ENCODE data around the gene FKBP10. TPM values are rescaled to one million over a fixed set of nuclear protein-coding genes. Genes with fewer than 3 reads are reported as not detected.

Gene FKBP10
- polyA plus RNA-seq, 1 of the 3 experiments (the other 2 are of a cell fraction) = 360 TPM

- no peak for TF ChIP-seq IRF3 (IDR thresholded peaks at IDR 0.05; ENCODE audit: low read depth, low read length)
- no peak for TF ChIP-seq TAF1 (IDR thresholded peaks at IDR 0.05; ENCODE audit: borderline replicate concordance, low read depth, low read length)
- TF ChIP-seq MXI1 (IDR thresholded peaks at IDR 0.05; ENCODE audit: low read depth, low read length) = no peak
Measured at GRCh38 chr17:41793784-41794539, 18.8 kb upstream of the FKBP10 start (continued).

DNA sequence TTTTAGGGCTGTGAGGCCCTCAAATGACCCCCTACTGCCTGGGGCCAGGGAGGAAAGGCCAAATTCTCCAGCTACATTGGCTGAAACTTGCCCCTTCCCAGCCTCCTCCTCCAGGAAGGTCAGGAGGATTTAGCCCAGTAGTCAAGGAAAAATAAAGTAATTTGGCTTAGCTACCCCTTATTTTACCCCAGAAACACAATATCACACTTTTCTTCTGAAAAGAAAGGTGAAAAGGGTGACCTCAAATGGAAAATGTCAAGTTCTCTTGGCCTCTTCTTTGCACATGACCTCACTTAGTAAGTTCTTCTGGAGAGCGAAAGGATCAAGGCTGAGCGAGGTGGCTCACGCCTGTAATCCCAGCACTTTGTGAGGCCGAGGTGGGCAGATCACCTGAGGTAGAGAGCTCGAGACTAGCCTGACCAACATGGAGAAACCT lies 18.2 kb upstream of the FKBP10 start:
- no peak overlapping the region for H3K4me3 ChIP-seq (ENCODE audit: low read depth in 2 of 2, low read length in 1 of 2)
- no peak overlapping the region for H3K9ac ChIP-seq
- TF ChIP-seq NRF1 (IDR thresholded peaks at IDR 0.05; ENCODE audit: low read depth, low read length) (no peak), USF1 (IDR thresholded peaks at IDR 0.05; ENCODE audit: borderline replicate concordance, low read depth) (no peak), RFX5 (IDR thresholded peaks at IDR 0.05; ENCODE audit: low read length) (no peak), TAF1 (IDR thresholded peaks at IDR 0.05; ENCODE audit: borderline replicate concordance, low read depth, low read length) (no peak), EP300 (IDR thresholded peaks at IDR 0.05; ENCODE audit: borderline replicate concordance in 1 of 2, low read depth in 1 of 2, low read length in 1 of 2) (no peak), NFIC (IDR thresholded peaks at IDR 0.05; ENCODE audit: borderline replicate concordance) (no peak), TEAD4 (IDR thresholded peaks at IDR 0.05; ENCODE audit: borderline replicate concordance, insufficient read depth) (no peak), RAD21 (IDR thresholded peaks at IDR 0.05; ENCODE audit: low read length) (no peak), IRF3 (IDR thresholded peaks at IDR 0.05; ENCODE audit: low read depth, low read length) (no peak), YY1 (IDR thresholded peaks at IDR 0.05; ENCODE audit: low read depth) (no peak), FOXJ3 (CRISPR knock-in tag; IDR thresholded peaks at IDR 0.05) (no peak), RXRA (IDR thresholded peaks at IDR 0.05; ENCODE audit: borderline replicate concordance, low read depth) (no peak), GATA2 (CRISPR knock-in tag; IDR thresholded peaks at IDR 0.05) (no peak)
- TF ChIP-seq, protein P1, sequence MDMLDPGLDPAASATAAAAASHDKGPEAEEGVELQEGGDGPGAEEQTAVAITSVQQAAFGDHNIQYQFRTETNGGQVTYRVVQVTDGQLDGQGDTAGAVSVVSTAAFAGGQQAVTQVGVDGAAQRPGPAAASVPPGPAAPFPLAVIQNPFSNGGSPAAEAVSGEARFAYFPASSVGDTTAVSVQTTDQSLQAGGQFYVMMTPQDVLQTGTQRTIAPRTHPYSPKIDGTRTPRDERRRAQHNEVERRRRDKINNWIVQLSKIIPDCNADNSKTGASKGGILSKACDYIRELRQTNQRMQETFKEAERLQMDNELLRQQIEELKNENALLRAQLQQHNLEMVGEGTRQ (IDR thresholded peaks at IDR 0.05; ENCODE audit: borderline replicate concordance, low read depth, low read length) = no peak
- TF ChIP-seq, protein P2, sequence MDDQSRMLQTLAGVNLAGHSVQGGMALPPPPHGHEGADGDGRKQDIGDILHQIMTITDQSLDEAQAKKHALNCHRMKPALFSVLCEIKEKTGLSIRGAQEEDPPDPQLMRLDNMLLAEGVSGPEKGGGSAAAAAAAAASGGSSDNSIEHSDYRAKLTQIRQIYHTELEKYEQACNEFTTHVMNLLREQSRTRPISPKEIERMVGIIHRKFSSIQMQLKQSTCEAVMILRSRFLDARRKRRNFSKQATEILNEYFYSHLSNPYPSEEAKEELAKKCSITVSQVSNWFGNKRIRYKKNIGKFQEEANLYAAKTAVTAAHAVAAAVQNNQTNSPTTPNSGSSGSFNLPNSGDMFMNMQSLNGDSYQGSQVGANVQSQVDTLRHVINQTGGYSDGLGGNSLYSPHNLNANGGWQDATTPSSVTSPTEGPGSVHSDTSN (IDR thresholded peaks at IDR 0.05) = no peak
- TF ChIP-seq, protein P3, sequence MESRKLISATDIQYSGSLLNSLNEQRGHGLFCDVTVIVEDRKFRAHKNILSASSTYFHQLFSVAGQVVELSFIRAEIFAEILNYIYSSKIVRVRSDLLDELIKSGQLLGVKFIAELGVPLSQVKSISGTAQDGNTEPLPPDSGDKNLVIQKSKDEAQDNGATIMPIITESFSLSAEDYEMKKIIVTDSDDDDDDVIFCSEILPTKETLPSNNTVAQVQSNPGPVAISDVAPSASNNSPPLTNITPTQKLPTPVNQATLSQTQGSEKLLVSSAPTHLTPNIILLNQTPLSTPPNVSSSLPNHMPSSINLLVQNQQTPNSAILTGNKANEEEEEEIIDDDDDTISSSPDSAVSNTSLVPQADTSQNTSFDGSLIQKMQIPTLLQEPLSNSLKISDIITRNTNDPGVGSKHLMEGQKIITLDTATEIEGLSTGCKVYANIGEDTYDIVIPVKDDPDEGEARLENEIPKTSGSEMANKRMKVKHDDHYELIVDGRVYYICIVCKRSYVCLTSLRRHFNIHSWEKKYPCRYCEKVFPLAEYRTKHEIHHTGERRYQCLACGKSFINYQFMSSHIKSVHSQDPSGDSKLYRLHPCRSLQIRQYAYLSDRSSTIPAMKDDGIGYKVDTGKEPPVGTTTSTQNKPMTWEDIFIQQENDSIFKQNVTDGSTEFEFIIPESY (IDR thresholded peaks at IDR 0.05; ENCODE audit: borderline replicate concordance, low read depth) = no peak
- H3F3A ChIP-seq (replicated peaks; ENCODE audit: insufficient read depth) = no peaks in the 10 kb centered on the region
- H2AFZ ChIP-seq (ENCODE audit: low read depth) = no peak overlapping the region
- H3K36me3 ChIP-seq (replicated peaks in 1 of 2; ENCODE audit: control insufficient read depth in 1 of 2, insufficient read depth in 2 of 2, low read length in 1 of 2) = no peaks in the 10 kb centered on the region
- H3K4me2 ChIP-seq = no peak overlapping the region
- no peaks in the 10 kb centered on the region for H3K9me2 ChIP-seq
- 97% methylated on average over 5 of the region's 5 CpGs for WGBS (ENCODE audit: low lambda C conversion rate)
- no peaks in the 10 kb centered on the region for H4K20me1 ChIP-seq (ENCODE audit: insufficient read depth)
- no peak overlapping the region for H3K27ac ChIP-seq (ENCODE audit: low read depth in 2 of 2, low read length in 1 of 2)
- DNase-seq = no peak
- ChIA-PET POLR2A (no interaction called here), CTCF (interaction anchor here (1.3 to 20.2 kb wide), 3 partner anchors 8 to 194 kb away, joined by 3 to 405 read pairs (median 20); partner anchors contain the start of genes HAP1 and JUP)
- no peaks in the 10 kb centered on the region for H3K79me2 ChIP-seq (ENCODE audit: insufficient read depth)
- H3K27me3 ChIP-seq (ENCODE audit: insufficient read depth) = no peaks in the 10 kb centered on the region
- H3K4me1 ChIP-seq (ENCODE audit: control insufficient read depth in 1 of 2, insufficient read depth in 2 of 2, low read depth in 1 of 2, low read length in 1 of 2) = peaks cover 11 to 12% of the 10 kb centered on the region in 2 experiments; a peak in 3 of 4 replicates
- H3K9me3 ChIP-seq = no peaks in the 10 kb centered on the region
